Transverse colon (tissue), 4 donors: Measurements from ENCODE around the gene ATAT1.
A peak's percentile ranks its signal among the peaks of the same experiment; 100 is the strongest.

Experiments
- EP300 ChIP-seq: sonication (generic); formaldehyde crosslinking; IDR thresholded peaks from one replicate; pipeline ENCODE4 v1.6.1; 2017; ENCODE audit warnings: antibody characterized with exemption, low read depth
- POLR2A ChIP-seq: fragments of 450-650 bp; IDR thresholded peaks from one replicate; pipeline ENCODE4 v1.6.1; 2016; ENCODE audit warnings: antibody characterized with exemption, mild to moderate bottlenecking, moderate library complexity
- POLR2AphosphoS5 ChIP-seq, 3 donors: sonication (generic); formaldehyde crosslinking; IDR thresholded peaks; one replicate each; pipeline ENCODE4 v1.6.1; 2016; ENCODE audit warnings: antibody characterized with exemption in 3 of 3
- TF ChIP-seq, protein P1 (sequence below), 5 experiments: fragments of 200-600 bp in 3 of 5; fragments of 450-650 bp in 2 of 5; sonication (generic) in 3 of 5; IDR thresholded peaks; 1 replicate in 2 of 5; 2 replicates in 3 of 5; pipeline ENCODE4 v1.5.1; 2016 to 2017; ENCODE audit warnings: antibody characterized with exemption in 5 of 5, inconsistent platforms in 3 of 5, mild to moderate bottlenecking in 2 of 5, moderate library complexity in 1 of 5

- TF ChIP-seq POLR2AphosphoS5 (IDR thresholded peaks at IDR 0.05) = peak; percentile 79 to 96 (median 88)
- TF ChIP-seq, protein P1, sequence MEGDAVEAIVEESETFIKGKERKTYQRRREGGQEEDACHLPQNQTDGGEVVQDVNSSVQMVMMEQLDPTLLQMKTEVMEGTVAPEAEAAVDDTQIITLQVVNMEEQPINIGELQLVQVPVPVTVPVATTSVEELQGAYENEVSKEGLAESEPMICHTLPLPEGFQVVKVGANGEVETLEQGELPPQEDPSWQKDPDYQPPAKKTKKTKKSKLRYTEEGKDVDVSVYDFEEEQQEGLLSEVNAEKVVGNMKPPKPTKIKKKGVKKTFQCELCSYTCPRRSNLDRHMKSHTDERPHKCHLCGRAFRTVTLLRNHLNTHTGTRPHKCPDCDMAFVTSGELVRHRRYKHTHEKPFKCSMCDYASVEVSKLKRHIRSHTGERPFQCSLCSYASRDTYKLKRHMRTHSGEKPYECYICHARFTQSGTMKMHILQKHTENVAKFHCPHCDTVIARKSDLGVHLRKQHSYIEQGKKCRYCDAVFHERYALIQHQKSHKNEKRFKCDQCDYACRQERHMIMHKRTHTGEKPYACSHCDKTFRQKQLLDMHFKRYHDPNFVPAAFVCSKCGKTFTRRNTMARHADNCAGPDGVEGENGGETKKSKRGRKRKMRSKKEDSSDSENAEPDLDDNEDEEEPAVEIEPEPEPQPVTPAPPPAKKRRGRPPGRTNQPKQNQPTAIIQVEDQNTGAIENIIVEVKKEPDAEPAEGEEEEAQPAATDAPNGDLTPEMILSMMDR (IDR thresholded peaks at IDR 0.05) = no peak
- TF ChIP-seq POLR2A = peak; percentile 63
- no peak for TF ChIP-seq EP300
Measured at GRCh38 chr6:30614843-30615218, 11.8 kb upstream of the ATAT1 start.
